GM23338 (cell line): ENCODE measurements around the gene AP1S1. TPM values are rescaled to one million over a fixed set of nuclear protein-coding genes. Genes with fewer than 3 reads are reported as not detected.
A peak's percentile ranks its signal among the peaks of the same experiment; 100 is the strongest.

Source experiments
- ATAC-seq: fragments of 200-7000 bp; cut with Tn5 transposase; 3 replicates; pipeline ENCODE4 v1.9.1; 2020
- DNase-seq: peaks from one replicate; pipeline ENCODE4 v3.0.0-alpha.2; 2015; ENCODE audit warnings: low spot score
- H2AFZ ChIP-seq: fragments of 200-600 bp; sonication (generic); 2 replicates; pipeline ENCODE4 v1.8.0; 2016; ENCODE audit warnings: antibody characterized with exemption, mild to moderate bottlenecking, moderate library complexity
- H3F3A ChIP-seq: fragments of 200-600 bp; sonication (generic); replicated peaks from 2 replicates; pipeline ENCODE4 v1.8.0; 2017; ENCODE audit warnings: antibody characterized with exemption, mixed run types, low read depth
- H3K27ac ChIP-seq: fragments of 200-600 bp; sonication (generic); 2 replicates; pipeline ENCODE4 v1.6.1; 2016; ENCODE audit warnings: low read depth
- H3K27me3 ChIP-seq: fragments of 200-600 bp; sonication (generic); 2 replicates; pipeline ENCODE4 v1.8.0; 2016; ENCODE audit warnings: mild to moderate bottlenecking, mixed run types, moderate library complexity; ENCODE audit not compliant: insufficient read depth
- H3K36me3 ChIP-seq: fragments of 200-600 bp; sonication (generic); 2 replicates; pipeline ENCODE4 v1.8.0; 2016; ENCODE audit warnings: mild to moderate bottlenecking; ENCODE audit not compliant: insufficient read depth
- H3K4me1 ChIP-seq: fragments of 200-600 bp; sonication (generic); 2 replicates; pipeline ENCODE4 v1.8.0; 2016; ENCODE audit warnings: mild to moderate bottlenecking, moderate library complexity; ENCODE audit not compliant: insufficient read depth
- H3K4me2 ChIP-seq: fragments of 200-600 bp; sonication (generic); 2 replicates; pipeline ENCODE4 v1.7.1; 2017; ENCODE audit warnings: mixed run types
- H3K4me3 ChIP-seq: fragments of 200-600 bp; sonication (generic); 2 replicates; pipeline ENCODE4 v1.6.1; 2016; ENCODE audit warnings: mixed run types
- H3K79me2 ChIP-seq: fragments of 200-600 bp; sonication (generic); replicated peaks from 2 replicates; pipeline ENCODE4 v1.8.0; 2017; ENCODE audit warnings: mild to moderate bottlenecking; ENCODE audit not compliant: insufficient read depth
- H3K9me2 ChIP-seq: fragments of 200-600 bp; sonication (generic); 2 replicates; pipeline ENCODE4 v1.8.0; 2017; ENCODE audit not compliant: insufficient read depth
- H4K20me1 ChIP-seq: fragments of 200-600 bp; sonication (generic); replicated peaks from 2 replicates; pipeline ENCODE4 v1.8.0; 2017; ENCODE audit warnings: mild to moderate bottlenecking; ENCODE audit not compliant: insufficient read depth
- H3K27ac Mint-ChIP-seq: 2 replicates; pipeline ENCODE4 v1.8.0; 2020; ENCODE audit warnings: inconsistent platforms, mild to moderate bottlenecking, moderate library complexity, mixed read lengths
- H3K27me3 Mint-ChIP-seq: 3 replicates; pipeline ENCODE4 v1.8.0; 2022; ENCODE audit warnings: low read depth, mild to moderate bottlenecking, moderate library complexity, mixed read lengths, inconsistent platforms; ENCODE audit not compliant: insufficient read depth, poor library complexity
- H3K36me3 Mint-ChIP-seq: 3 replicates; pipeline ENCODE4 v1.8.0; 2021; ENCODE audit warnings: low read depth, mild to moderate bottlenecking, inconsistent platforms, moderate library complexity, mixed read lengths
- H3K4me1 Mint-ChIP-seq: 3 replicates; pipeline ENCODE4 v1.8.0; 2020; ENCODE audit warnings: mild to moderate bottlenecking, inconsistent platforms, mixed read lengths
- H3K4me3 Mint-ChIP-seq: 3 replicates; pipeline ENCODE4 v1.8.0; 2021; ENCODE audit warnings: moderate library complexity, mild to moderate bottlenecking, inconsistent platforms, mixed read lengths
- H3K9me3 Mint-ChIP-seq: 3 replicates; pipeline ENCODE4 v1.8.0; 2020; ENCODE audit warnings: moderate library complexity, mild to moderate bottlenecking, inconsistent platforms, mixed read lengths
- EZH2 ChIP-seq: fragments of 200-600 bp; sonication (generic); IDR thresholded peaks from one replicate; pipeline ENCODE4 v1.8.0; 2017; ENCODE audit warnings: antibody characterized with exemption, mild to moderate bottlenecking, low read depth; ENCODE audit not compliant: unreplicated experiment
- EZH2phosphoT487 ChIP-seq: fragments of 200-600 bp; sonication (generic); IDR thresholded peaks from one replicate; pipeline ENCODE4 v1.8.1; 2018; ENCODE audit warnings: antibody characterized with exemption; ENCODE audit not compliant: unreplicated experiment
- POLR2AphosphoS5 ChIP-seq: IDR thresholded peaks from 2 replicates; pipeline ENCODE4 v1.6.1; 2016; ENCODE audit warnings: antibody characterized with exemption, low read depth
- REST ChIP-seq: IDR thresholded peaks from one replicate; pipeline ENCODE4 v1.6.1; 2018; ENCODE audit warnings: antibody characterized with exemption; ENCODE audit not compliant: unreplicated experiment
- ZNF114 ChIP-seq: fragments of 250-450 bp; sonication (Bioruptor Pico); IDR thresholded peaks from 2 replicates; pipeline ENCODE4 v1.5.0; 2020; ENCODE audit warnings: mild to moderate bottlenecking, moderate library complexity
- ZNF331 ChIP-seq: fragments of 250-450 bp; sonication (Bioruptor Pico); IDR thresholded peaks from 2 replicates; pipeline ENCODE4 v1.5.0; 2020; ENCODE audit warnings: low read depth, mild to moderate bottlenecking, moderate library complexity
- ZNF462 ChIP-seq: fragments of 250-450 bp; sonication (Bioruptor Pico); IDR thresholded peaks from 2 replicates; pipeline ENCODE4 v1.5.0; 2020; ENCODE audit warnings: mild to moderate bottlenecking, moderate library complexity
- polyA plus RNA-seq: library from polyadenylated mRNA; unstranded; fragments of >200 nt; fragmentation: Nextera tagmentation; extraction: Ambion mirVana; gene quantifications from 2 replicates; pipeline ENCODE4 v1.2.1, GENCODE V29; 2016
- total RNA-seq: library from RNA; depleted of rRNA; stranded (reverse); fragments of >200 nt; shearing (Covaris generic); gene quantifications from 2 replicates; pipeline ENCODE4 v1.2.3, GENCODE V29; 2014
- TF ChIP-seq, protein P1 (sequence below): IDR thresholded peaks from 2 replicates; pipeline ENCODE4 v1.6.1; 2016; ENCODE audit warnings: antibody characterized with exemption
- TF ChIP-seq, protein P2 (sequence below), 2 experiments: fragments of 200-600 bp in 1 of 2; sonication (generic) in 1 of 2; conservative IDR thresholded peaks; 2 replicates each; pipeline versions ENCODE4 v1.5.1 to v1.6.1; 2016 to 2017; ENCODE audit warnings: antibody characterized with exemption in 2 of 2, low read depth in 2 of 2, mild to moderate bottlenecking in 2 of 2, moderate library complexity in 1 of 2

AP1S1 gene
- total and polyA plus RNA-seq, 2 experiments from 2014 or later = 11.5 to 60.6 TPM

DNA sequence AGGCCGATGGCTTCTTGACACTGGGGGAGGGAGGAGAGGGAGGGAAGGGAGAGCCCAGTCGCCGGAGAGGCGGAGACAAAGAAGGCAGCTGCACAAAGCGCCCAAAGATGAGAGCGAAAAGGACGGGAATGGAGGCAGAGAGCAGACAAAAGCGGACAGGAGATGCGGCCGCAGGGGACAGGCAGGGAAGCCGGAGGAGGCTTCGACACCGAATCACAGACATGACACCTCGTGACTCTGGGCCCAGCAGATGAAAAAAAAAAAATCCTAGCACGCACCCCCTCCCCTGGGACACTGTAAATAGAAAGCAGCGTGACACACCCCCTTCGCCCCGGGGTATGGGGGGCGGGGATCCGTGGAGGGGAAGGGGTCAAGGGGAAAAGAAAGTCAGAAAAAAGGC is 24.8 kb downstream of the AP1S1 start:
- H2AFZ ChIP-seq = peak overlapping the region; percentile 63; the same call in 1 of the 2 replicates
- no peaks in the 10 kb centered on the region for H4K20me1 ChIP-seq
- no peak overlapping the region for H3K27ac ChIP-seq
- Mint-ChIP-seq H3K4me1 (peaks cover 20% of the 10 kb centered on the region), H3K4me3 (peak overlapping the region; percentile 78), H3K27me3 (peaks cover 71% of the 10 kb centered on the region), H3K27ac (no peak overlapping the region), H3K9me3 (peaks cover under 1% of the 10 kb centered on the region; the same call in 2 of the 3 replicates), H3K36me3 (no peaks in the 10 kb centered on the region)
- H3K27me3 ChIP-seq = peaks cover 76% of the 10 kb centered on the region
- ATAC-seq (peak; percentile 8), DNase-seq (peak; percentile 78)
- H3K9me2 ChIP-seq = no peaks in the 10 kb centered on the region
- H3F3A ChIP-seq = peaks cover 9% of the 10 kb centered on the region
- peak overlapping the region; percentile 93 for H3K4me2 ChIP-seq
- H3K36me3 ChIP-seq = no peaks in the 10 kb centered on the region; the same call in 1 of the 2 replicates
- TF ChIP-seq ZNF331 (no peak), EZH2phosphoT487 (no peak)
- TF ChIP-seq, protein P1, sequence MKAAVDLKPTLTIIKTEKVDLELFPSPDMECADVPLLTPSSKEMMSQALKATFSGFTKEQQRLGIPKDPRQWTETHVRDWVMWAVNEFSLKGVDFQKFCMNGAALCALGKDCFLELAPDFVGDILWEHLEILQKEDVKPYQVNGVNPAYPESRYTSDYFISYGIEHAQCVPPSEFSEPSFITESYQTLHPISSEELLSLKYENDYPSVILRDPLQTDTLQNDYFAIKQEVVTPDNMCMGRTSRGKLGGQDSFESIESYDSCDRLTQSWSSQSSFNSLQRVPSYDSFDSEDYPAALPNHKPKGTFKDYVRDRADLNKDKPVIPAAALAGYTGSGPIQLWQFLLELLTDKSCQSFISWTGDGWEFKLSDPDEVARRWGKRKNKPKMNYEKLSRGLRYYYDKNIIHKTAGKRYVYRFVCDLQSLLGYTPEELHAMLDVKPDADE = no peak
- H3K79me2 ChIP-seq = no peaks in the 10 kb centered on the region
- peaks cover 5% of the 10 kb centered on the region; the same call in 1 of the 2 replicates for H3K4me1 ChIP-seq
- H3K4me3 ChIP-seq = peak overlapping the region; percentile 73

- H3K9me2 ChIP-seq = no peaks in the 10 kb centered on the region
- peaks cover 66% of the 10 kb centered on the region for H3K27me3 Mint-ChIP-seq
- no peaks in the 10 kb centered on the region for H4K20me1 ChIP-seq
- H3K4me3 ChIP-seq = peak overlapping the region; percentile 73
- peaks cover 70% of the 10 kb centered on the region for H3K27me3 ChIP-seq
- no peaks in the 10 kb centered on the region for H3K36me3 Mint-ChIP-seq
- H3K4me1 ChIP-seq = peaks cover 5% of the 10 kb centered on the region; the same call in 1 of the 2 replicates
- DNase-seq (peak; percentile 58), ATAC-seq (peak; percentile 13)
- H3K4me1 Mint-ChIP-seq = peaks cover 17% of the 10 kb centered on the region
- no peaks in the 10 kb centered on the region for H3K79me2 ChIP-seq
- no peaks in the 10 kb centered on the region; the same call in 1 of the 2 replicates for H3K36me3 ChIP-seq
- no peak overlapping the region for H3K27ac ChIP-seq
- no peaks in the 10 kb centered on the region; the same call in 2 of the 3 replicates for H3K9me3 Mint-ChIP-seq
- H3K4me3 Mint-ChIP-seq = peak overlapping the region; percentile 78
- peak overlapping the region; percentile 96 for H2AFZ ChIP-seq
- peaks cover 7% of the 10 kb centered on the region; the same call in 1 of the 2 replicates for H3F3A ChIP-seq
- peak overlapping the region; percentile 93 for H3K4me2 ChIP-seq
- H3K27ac Mint-ChIP-seq = no peak overlapping the region
- peak; percentile 34 for TF ChIP-seq EZH2
- TF ChIP-seq POLR2AphosphoS5 = no peak
- TF ChIP-seq ZNF462 (CRISPR knock-in tag) = no peak
- TF ChIP-seq REST = no peak
- TF ChIP-seq, protein P2, sequence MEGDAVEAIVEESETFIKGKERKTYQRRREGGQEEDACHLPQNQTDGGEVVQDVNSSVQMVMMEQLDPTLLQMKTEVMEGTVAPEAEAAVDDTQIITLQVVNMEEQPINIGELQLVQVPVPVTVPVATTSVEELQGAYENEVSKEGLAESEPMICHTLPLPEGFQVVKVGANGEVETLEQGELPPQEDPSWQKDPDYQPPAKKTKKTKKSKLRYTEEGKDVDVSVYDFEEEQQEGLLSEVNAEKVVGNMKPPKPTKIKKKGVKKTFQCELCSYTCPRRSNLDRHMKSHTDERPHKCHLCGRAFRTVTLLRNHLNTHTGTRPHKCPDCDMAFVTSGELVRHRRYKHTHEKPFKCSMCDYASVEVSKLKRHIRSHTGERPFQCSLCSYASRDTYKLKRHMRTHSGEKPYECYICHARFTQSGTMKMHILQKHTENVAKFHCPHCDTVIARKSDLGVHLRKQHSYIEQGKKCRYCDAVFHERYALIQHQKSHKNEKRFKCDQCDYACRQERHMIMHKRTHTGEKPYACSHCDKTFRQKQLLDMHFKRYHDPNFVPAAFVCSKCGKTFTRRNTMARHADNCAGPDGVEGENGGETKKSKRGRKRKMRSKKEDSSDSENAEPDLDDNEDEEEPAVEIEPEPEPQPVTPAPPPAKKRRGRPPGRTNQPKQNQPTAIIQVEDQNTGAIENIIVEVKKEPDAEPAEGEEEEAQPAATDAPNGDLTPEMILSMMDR (conservative IDR thresholded peaks at IDR 0.05; ENCODE audit: low read depth in 2 of 2) = peak in 1 of 2 experiments; percentile 11; a peak in 1 of 4 replicates
- TF ChIP-seq ZNF114 (CRISPR knock-in tag) = no peak
Observed at GRCh38 chr7:101179713-101180112, 25.4 kb downstream of the AP1S1 start.
